HG02852 (cell line): ENCODE results near the gene ZNF524.

Experiments
- ATAC-seq: cut with Tn5 transposase; IDR thresholded peaks from one replicate; pipeline ENCODE4 v1.9.1; 2021; ENCODE audit warnings: mild to moderate bottlenecking, moderate library complexity; ENCODE audit not compliant: unreplicated experiment

The ZNF524 gene

GRCh38 chr19:55601084-55601483 lies 996 bp downstream of the ZNF524 start:
- no peak for ATAC-seq

DNA sequence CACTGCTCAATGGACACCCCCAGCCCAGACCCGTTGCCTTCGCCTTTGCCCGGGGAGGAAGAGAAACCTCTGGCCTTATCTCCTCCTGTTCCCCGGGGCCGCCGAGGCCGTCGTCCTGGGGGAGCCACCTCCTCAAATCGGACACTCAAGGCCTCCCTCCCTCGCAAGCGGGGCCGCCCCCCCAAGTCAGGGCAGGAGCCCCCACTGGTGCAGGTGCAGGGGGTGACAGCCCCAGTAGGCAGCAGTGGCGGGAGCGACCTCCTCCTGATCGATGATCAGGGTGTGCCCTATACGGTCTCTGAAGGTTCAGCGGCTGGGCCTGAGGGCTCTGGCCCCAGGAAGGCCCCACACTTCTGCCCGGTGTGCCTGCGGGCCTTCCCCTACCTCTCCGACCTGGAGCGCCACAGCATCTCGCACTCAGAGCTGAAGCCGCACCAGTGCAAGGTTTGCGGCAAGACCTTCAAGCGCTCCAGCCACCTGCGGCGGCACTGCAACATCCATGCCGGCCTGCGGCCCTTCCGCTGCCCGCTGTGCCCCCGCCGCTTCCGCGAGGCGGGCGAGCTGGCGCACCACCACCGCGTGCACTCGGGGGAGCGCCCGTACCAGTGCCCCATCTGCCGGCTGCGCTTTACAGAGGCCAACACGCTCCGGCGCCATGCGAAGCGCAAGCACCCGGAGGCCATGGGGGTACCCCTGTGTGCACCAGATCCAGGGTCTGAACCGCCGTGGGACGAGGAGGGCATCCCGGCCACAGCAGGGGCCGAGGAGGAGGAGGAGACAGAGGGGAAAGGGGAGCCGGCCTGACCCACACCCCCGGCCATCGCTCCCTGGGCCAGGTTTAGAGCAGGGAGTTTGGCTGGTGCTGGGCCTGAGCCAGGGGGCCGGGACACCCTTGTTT lies 2.3 kb downstream of the ZNF524 start:
- ATAC-seq = no peak

DNA sequence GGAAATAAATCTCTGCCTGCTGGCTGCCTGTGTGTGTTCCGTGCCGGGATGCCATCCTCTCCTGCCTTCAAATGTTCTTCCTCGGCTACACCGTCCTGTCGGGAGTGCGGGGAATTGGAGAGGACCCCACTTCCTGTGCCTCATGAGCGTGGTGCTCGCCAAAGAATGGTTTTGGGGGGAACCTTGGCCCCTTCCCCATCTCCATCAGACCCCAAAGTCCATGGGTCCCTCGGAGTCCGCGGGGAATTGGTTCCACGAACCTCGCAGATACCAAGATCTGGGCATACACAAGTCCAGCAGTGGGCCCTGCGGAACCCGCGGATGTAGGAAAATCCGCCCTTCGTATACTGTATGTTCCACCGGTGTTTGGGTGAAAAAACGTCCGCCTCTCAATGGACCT lies 3.0 kb downstream of the ZNF524 start:
- ATAC-seq = no peak

DNA sequence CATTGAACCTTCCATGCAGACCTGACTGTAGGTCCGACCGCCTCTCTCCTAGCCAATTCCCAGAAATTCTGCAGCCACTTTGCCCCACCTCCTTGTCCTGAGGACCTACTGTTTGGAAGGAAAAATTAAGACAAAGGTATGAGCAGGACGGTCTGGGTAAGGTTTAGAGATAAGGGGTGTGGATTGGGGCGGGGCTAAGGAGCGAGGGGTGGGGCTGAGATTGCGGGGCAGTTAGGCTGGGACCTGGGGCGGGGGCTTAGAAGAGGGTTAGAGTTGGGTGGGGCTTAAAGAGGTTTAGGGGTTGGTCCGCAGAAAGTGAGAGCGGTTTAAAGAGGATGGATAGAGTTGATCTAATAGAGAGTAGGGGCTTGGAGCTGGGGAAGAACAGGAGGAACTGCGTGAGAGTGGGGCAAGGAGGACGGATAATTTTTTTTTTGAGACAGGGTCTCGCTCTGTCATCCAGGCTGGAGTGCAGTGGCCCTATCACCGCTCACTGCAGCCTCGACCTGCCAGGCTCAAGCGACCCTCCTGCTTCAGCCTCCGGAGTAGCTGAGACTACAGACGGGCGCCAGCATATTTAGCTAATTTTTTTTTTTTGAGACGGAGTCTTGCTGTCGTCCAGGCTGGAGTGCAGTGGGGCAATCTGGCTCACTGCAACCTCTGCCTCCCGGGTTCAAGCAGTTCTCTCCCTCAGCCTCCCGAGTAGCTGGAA lies 3.6 kb downstream of the ZNF524 start:
- ATAC-seq = no peak

DNA sequence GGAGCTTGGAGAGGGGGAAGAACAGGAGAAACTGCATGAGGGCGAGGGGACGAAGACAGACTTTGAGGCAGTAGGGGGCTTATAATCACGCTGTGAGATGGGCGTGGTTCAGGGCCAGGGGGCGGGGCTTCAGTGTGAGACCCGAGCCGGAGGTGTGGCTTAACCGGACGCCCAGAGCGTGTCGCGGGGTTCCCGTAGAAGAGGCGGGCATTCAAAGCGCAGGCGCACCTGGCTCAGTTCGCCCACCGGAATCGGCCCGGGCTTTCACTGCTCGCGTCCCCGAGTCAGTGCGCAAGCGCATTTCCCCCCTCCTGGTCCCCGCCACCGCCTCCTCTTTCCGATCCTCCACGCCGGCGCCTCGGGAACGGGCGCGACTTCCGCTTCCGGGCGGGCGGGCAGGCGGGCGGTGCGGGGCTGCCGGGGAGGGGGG lies 5.1 kb downstream of the ZNF524 start:
- peak; percentile 61 for ATAC-seq

DNA sequence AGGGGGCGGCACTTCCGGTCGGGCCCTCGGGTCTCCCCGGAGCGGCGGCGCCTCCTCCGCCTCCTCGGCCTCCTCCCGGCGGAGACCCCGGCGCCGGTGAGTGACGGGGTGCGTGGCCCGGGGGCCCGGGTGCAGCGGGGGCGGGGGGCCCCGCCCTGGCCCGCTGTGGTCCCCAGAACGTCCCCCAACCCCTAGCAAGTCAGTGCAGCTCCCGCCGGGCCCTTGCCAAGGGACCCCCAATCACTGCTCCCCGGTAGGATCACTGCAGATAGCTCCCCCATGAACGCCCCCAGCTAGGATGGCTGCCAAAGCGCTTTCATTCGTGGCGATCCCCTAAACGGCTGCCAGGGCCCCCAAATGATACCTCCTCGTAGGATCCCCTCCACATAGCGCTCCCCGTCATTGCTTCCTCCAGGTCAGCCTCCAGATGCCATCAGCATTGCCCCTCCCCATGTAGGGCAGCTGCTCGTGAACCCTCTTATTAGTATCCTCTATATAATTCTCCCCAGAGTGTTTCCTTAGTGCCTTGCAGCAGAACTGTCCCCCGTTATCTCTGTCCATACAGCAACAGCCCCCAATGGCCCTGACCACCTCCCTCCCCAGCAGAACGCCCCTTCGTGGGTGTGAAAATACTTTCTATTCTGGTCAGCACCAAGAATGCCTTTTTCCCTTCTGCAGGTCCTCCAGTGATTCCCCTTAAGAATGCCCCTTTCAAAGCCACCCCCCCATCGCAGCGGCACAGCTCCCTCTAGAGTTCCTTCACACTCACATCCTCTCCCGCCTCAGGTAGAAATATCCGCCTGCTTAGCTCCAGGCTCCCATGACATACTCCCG lies 5.8 kb downstream of the ZNF524 start, which contains the start of gene ZNF865:
Gene ZNF865 (plus strand): TSS at position 11 of the 834 bp plus-strand sequence. CDS start 7,972 bp downstream, outside the sequence.
- peak; percentile 37 for ATAC-seq

GRCh38 chr19:55606471-55606787 lies 6.3 kb downstream of the ZNF524 start:
- no peak for ATAC-seq

DNA sequence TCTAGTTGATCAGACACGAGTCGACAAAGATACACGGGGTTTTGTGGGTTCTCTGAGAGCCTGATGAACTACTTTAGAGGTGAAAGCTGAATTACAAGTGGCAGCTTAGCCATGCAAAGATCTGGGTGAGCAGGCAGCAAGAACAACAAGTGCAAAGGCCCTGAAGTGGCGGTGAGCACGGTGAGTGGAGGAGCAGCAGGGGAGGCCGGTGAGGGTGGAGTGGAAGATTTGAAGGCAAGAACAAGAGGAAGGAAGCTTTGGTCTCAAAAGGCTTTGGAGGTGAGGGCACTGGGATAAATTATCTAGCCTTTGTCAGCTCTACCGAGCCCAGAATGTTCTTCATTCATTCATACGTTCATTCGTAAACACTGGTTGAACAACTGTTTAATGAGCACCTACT lies 6.7 kb downstream of the ZNF524 start:
- ATAC-seq = no peak

DNA sequence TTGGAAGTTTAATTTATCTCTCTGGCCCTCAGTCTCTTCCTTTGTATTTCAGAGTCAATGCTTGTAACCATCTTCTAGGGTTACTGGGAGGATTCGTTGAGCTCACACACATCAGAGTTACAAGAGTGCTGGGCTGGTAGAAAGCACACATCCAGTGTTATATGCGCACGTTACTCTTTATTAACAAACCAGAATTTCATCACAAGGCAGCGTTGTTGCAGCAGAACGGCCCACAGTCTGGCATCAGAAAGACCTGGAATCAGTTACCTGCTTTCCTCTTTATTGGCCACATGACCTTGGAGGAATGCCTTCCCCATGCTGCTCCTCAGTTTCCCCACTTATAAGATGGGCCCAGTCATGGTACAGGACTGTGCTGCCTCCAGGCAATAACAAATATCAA lies 9.2 kb downstream of the ZNF524 start:
- ATAC-seq = no peak

DNA sequence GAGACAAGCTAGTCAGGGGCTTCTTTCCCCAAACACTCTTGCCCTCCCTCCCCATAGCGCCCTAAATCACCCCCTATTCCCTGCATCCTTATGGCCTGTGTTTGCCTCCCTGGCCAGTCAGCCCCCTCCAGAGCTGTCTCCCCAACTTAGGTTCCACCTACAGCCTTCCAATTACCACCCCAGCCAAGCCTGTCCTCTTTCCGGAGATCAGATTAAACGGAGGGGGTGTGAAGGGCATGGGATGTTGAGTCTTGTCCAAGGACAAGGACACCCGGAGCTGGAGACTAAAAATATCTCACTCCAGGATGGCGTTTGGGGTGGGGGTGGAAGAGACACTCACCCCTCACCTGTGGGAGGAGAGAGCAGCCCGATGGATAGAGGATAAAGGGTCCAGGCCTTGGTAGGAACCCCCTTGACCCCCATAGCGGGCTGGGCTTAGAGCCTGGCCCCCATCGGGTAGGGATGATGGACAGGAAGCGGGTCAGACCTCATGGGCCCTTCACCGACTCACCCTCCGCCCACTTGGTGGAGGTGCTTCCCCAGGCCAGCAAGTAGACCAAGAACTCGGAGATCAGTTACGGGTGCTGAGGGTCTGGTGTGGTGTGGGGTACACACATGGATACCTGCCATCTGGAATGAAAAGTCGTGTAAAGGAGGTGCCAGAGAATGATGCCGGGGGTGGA lies 11.4 kb downstream of the ZNF524 start:
- no peak for ATAC-seq

- no peak for ATAC-seq
These were observed 12.0 kb downstream of the ZNF524 start for GRCh38 chr19:55611983-55612645.

- ATAC-seq = no peak
These were observed 13.3 kb downstream of the ZNF524 start for GRCh38 chr19:55613396-55613795.

- no peak for ATAC-seq
These were observed 14.0 kb downstream of the ZNF524 start for GRCh38 chr19:55613930-55614710.

- ATAC-seq = no peak
These were observed 14.8 kb downstream of the ZNF524 start for GRCh38 chr19:55614711-55615542.

GRCh38 chr19:55615543-55616394 lies 15.7 kb downstream of the ZNF524 start:
- no peak for ATAC-seq

DNA sequence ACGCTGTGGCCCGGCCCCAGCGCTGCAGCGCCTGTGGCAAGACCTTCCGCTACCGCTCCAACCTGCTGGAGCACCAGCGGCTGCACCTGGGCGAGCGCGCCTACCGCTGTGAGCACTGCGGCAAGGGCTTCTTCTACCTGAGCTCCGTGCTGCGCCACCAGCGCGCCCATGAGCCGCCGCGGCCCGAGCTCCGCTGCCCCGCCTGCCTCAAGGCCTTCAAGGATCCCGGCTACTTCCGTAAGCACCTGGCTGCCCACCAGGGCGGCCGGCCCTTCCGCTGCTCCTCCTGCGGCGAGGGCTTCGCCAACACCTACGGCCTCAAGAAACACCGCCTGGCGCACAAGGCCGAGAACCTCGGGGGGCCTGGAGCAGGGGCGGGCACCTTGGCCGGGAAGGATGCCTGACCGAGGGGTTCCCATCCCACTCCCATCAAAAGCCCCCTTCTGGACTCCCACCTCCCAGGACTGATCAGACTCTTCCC lies 16.3 kb downstream of the ZNF524 start:
- ATAC-seq = no peak

DNA sequence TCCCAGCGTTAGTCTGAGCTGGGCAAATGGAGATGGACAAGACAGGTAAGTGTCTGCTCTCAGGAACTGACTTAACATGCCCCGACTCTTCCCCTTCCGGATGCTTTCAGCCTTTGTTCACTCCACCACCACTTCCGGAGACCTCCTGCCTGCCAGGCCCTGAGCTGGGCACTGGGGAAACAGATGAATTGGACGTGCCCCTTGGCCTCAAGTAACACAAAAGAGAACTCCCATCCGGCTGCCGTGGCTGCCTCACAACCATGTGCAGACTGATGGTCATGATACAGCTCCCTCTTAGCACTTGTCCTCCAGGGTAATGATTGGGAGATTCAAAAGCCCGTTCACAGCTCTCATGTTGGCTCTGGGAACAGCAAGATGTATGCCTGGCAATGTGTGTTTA lies 17.3 kb downstream of the ZNF524 start:
- ATAC-seq = no peak
